GM19397 (cell line): ENCODE results near the gene SUGT1.
"Not testable (repeated sequence)": the region's sequence is repeated elsewhere in the genome, so short reads cannot be mapped to it uniquely, and the experiment has no call there.

Experiments
- ATAC-seq: cut with Tn5 transposase; IDR thresholded peaks from one replicate; pipeline ENCODE4 v1.9.1; 2021; ENCODE audit warnings: mild to moderate bottlenecking, moderate library complexity; ENCODE audit not compliant: unreplicated experiment

The SUGT1 gene

DNA sequence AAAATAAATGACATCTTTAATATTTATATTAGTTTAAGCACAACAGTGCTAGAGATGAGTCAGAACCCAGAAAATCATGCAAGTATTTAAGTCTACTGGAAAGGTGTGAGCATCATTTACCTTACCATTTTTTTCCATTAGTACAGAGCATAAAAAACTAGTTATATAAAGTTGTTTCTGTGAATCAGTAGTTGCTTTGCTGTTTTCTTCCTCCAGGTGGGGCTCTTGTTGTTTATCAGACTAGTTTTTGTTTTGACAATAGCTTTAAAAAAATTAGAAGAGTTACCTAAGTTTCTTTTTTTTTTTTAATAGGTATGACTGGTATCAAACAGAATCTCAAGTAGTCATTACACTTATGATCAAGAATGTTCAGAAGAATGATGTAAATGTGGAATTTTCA is 12.7 kb downstream of the SUGT1 start:
- ATAC-seq: no peak

DNA sequence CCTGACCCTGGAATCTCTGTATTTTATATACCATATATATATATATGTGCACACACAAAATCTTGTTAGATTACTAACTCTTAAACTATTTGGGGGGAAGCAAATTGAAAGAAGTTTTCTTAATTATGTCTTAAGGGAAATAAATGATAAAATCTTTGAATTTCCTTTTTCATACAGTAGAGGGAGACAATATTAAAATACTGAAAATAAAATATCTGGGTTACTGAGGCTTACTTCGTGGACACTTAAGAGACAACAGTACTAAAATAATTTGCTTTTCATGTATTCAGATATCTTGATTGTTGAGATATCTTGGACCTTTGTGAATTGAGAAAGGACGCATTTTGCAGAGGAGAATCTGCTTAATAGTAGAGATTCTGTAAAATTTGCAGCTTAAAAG is 17.0 kb downstream of the SUGT1 start:
- no peak for ATAC-seq

DNA sequence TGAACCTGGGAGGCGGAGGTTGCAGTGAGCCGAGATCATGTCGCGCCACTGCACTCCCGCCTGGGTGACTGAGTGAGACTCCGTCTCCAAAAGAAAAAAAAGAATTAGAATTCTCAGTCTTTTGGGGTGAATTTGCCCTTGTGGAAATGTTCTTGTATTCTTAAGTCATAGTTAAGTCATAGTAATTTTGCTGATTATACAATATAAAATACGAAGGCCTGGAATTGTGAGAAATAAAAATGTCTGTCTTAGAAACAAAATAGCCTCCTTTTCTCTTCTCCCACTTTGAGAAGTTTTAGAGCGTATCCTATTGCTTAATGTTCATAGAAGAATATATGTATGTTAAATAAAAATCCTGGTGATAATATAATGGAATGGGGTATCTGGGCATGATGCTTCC is 18.1 kb downstream of the SUGT1 start:
- no peak for ATAC-seq

DNA sequence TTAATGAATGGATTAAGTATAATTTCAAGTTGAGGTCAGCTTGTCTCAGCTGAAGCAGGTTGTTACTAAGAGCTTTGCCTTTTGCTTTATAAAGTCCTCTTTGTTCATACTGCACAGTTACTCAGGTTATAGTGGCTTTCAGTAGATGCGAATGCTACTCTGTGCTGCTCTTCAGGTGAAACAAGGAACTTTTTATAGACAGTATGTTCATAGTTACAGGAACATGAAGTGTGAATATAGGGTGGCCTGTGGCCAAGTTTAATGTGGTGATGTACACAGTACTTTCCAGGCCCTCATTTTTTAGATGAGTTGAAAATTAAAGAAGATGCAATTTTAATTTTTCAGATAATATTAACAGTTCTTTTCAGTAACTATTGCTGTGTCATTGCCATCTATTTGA is 20.8 kb downstream of the SUGT1 start:
- no peak for ATAC-seq

DNA sequence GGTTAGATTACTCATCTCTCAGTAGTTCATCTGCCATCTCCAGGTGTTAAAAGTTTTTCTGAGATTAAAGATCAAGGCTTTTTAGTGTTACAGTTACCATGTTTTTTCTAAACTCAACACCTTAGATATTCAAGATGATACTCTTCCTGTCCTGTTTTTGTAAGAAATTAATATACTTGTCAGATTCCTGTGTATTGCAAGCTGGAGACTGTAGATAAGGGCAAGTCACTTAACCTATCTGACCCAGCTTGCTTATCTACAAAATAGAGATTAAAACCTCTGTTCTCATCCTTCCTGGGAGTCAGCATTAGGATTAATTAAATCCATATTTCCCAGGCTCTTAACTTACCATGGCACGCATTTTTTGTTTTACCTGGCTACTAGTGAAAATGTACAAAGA is 25.2 kb downstream of the SUGT1 start:
- no peak for ATAC-seq

DNA sequence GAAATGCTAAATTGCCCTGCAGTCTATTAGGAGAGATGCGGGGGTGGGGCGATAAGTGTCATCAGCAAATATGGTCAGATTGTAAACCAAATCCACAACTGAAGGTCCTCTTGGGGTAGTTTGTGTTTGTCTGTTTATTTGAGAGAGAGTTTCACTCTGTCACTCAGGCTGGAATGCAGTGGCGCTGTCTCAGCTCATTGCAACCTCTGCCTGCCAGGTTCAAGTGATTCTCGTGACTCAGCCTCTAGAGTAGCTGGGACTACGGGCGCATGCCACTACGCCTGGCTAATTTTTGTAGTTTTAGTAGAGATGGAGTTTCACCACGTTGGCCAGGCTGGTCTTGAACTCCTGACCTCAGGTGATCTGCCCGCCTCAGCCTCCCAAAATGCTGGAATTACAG is 33.2 kb downstream of the SUGT1 start:
- not testable (repeated sequence) for ATAC-seq

DNA sequence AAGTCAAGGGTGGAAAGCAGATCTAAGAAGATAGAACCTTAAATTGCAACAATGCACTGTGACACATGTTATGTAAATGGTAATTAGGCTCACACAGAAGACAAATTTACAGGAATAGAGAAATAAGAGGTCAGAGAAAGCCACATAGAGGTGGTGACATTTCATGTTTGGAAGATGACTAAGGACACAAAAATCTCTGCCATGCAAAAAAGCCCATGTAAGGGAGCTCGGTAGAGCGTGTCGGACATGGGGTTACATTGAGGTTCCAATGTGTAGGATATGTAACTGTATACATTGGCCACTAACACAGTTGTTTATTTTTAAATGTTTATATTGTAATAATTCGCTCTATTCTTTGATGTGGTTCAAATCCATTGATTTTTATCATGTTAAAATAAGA is 33.7 kb downstream of the SUGT1 start:
- ATAC-seq: no peak

DNA sequence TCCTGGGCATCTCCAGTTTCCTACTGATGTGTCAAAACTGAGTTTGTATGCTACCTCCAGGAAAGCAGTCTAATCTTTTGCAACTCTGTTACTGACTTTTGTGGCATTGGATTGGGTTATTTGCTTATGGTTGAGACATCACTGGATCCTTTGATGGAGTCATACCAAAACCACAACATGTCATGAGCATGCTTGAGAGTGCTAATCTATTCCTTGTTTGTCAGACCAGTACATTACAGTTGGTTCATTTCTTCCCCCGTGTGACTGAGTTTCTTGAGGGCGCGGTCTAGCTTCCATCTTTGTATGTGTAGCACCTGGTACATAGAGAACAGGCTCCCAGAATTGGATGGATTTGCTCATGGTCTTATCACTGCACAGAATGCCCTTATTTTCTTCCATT is 43.2 kb downstream of the SUGT1 start:
- ATAC-seq: no peak

DNA sequence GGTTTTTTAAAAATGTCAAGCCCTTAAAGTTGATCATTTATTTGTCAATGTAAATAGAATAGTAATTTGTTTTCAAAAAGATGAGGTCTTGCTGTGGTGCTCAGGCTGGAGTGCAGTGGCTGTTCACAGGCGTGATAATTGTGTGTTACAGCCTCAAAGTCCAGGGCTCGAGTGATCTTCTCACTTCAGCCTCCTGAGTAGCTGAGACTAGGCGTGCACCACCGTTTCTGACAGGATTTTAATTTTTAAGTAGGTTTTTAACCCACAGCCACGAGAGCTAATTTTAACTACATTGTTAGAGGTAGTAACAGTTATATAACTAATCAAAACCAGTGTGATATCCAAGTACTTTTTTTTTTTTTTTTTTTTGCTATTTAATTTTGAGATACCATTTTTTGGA is 43.9 kb downstream of the SUGT1 start:
- ATAC-seq: no peak

DNA sequence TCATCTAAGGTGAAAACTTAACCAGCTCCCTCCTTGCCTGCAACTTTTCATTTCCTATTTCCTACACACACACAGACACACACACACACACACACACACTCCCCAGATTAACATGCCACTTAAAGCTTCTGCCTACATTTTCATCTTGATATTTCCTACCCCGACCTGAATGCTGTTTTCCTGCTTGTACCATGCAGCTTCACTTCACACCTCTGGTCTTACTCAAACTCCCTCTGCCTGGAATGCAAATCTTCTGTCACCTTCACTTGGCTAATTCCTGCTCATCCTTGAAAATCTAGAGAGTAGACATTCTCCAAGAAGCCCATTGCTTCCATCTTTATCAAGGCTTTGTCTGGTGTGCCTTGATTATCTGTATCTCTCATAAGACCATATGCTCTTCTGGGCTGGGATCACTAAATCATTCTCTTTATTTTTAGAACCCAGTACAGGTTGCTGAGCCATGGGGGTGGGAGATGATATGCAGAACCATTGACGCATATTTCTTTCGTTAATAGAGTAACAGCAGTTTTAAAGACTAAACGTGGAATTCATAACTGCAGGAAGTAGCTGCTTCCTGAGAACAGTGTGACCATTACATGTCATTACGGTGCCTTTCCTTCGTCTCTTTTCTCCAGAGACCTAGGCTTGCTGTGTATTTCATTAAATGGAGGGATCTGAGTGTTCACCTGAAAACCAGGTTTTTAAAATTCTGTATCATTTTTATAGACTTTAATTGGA is 49.3 kb downstream of the SUGT1 start:
- ATAC-seq: no peak

DNA sequence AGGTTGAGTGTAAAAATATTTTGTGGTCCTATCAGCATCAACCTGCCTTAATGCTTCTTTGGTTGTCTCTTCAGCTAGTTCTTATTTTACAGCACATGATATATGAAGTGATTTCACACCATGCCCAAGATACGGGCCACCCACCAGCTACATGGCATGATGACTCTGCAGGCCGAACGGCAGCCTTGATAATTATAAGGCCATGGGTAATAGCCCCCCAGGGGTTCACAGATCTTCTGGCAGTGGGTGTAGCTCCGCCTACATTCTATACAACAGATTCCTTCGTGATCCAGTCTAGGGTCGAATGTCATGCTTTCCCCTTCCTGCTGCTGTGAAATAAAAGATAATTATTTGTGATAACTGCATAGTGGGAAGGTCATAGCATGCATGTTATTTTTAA is 50.8 kb downstream of the SUGT1 start:
- no peak for ATAC-seq

DNA sequence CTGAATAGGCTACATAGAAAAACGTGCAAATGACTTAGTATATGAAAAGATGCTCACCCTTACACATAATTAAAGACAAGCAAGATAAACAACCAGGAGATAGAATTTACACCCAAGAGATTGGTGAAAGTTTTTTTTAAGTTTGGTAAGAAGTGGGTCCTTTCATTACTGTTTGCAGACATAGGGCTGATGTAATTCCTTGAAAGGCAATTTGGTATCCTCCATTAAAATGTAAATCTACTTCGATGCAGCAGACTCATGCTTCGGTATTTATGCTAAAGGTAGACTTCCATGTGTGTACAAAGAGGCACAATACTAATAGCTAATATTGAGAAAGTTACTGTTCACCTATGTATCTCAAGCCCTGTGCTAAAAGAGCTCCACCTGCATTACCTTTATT is 53.4 kb downstream of the SUGT1 start:
- no peak for ATAC-seq

DNA sequence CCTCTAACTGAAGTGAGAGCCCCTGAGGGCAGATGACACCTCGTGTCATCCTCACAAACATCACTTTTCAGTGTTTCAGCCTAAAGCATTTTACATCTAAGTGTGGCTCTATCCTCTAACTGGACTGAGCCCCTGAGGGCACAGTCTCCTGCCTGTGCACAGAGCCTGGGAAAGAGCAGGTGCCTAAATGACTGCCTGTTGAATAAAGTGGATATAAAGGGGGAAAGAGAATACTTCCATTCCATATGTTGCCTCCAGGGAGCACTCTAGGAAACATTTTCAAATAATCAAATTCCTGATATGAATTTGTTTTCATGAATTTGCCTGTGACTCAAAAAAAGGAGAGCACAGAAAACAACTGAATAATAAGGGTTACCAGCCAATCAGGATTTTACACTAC is 54.7 kb downstream of the SUGT1 start:
- no peak for ATAC-seq

DNA sequence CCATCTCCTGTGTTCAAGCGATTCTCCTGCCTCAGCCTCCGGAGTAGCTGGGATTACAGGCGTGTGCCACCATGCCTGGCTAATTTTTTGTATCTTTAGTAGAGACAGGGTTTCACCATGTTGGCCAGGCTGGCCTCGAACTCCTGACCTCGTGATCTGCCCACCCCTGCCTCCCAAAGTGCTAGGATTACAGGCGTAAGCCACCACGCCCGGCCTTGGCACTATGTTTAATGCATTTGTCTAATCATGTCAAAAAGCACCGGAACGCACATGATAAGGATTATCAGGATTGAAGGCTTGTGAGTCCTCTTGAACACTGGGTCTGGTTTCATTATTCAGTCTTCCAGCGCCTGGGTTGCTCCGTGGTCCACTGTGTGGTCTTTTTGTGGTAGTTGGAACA is 55.6 kb downstream of the SUGT1 start:
- ATAC-seq: not testable (repeated sequence)

DNA sequence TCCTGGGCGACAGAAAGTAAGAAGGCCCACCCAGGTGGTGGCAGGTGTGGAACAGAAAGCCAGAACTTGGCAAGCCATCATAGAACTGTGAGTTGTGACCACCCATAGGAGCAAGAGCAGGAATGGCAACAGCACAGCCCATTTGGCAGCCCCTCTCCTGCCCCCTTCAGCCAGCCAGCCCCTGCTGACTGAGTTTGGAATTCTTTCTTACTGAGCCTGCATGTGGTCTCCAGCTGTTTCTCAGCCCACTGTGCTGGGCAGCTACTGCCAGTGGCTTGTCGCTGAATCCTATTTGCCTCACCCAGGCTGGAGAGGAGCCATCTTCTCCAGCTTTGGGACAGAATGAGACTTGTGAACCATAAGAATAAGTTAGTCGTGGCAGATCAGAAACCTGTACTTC is 58.6 kb downstream of the SUGT1 start:
- no peak for ATAC-seq

DNA sequence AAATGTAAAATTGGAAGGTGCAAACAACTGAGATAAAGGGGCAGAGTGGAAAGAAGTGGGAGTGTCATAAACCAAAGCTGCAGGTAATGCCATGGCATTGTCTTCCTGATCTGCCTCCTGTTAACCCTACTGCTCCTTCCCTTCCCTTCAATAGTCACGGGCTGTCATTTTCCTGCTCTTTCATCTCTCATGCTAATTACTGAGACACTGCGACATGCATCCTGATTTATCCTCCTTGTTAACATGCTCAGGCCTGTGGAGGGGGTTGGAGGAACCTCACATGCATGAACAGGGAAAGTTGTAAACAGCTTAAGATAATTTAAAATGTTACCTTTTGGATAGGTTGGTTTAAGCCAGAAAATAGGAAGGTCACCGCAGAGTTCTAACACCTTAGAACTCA is 59.7 kb downstream of the SUGT1 start:
- ATAC-seq: no peak

DNA sequence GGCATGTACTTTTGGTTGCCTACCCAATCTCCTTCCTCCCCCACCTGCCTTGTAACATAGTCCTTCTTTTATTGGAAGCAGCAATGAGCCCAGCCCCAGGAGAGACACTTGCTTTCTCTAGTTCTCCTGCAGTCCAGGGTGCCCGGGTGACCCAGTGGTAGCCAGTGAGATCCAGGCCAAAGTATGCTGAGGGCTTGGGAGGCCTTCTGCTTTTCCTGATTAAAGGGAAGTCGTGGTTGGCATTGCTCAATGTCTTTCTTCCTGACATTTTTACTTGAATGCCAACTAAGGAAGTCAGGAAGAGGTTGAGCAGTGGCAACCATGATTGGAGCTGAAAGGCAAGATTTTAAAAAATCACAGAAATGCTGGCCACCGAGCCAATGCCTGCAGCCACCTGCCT is 61.3 kb downstream of the SUGT1 start:
- no peak for ATAC-seq

DNA sequence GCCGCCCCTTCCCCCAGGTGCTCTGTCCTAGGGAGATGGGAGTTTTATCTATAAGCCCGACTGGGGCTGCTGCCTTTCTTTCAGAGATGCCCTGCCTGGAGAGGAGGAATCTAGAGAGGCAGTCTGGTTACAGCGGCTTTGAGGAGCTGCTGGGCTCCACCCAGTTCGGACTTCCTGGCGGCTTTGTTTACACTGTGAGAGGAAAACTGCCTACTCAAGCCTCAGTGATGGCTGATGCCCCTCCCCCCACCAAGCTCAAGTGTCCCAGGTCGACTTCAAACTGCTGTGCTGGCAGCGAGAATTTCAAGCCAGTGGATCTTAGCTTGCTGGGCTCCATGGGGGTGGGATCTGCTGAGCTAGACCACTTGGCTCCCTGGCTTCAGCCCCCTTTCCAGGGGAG is 68.3 kb downstream of the SUGT1 start:
- ATAC-seq: not testable (repeated sequence)

DNA sequence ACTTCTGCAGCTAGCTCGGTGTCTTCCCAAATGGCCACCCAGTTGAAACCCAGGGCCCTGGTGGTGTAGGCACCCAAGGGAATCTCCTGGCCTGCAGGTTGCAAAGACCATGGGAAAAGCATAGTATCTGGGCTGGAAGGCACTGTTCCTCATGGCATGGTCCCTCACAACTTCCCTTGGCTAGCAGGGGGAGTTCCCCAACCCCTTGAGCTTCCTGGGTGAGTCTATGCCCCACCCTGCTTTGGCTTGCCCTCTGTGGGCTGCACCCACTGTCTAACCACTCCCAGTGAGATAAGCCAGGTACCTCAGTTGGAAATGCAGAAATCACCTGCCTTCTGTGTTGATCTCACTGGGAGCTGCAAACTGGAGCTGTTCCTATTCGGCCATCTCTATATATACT is 68.7 kb downstream of the SUGT1 start:
- not testable (repeated sequence) for ATAC-seq

DNA sequence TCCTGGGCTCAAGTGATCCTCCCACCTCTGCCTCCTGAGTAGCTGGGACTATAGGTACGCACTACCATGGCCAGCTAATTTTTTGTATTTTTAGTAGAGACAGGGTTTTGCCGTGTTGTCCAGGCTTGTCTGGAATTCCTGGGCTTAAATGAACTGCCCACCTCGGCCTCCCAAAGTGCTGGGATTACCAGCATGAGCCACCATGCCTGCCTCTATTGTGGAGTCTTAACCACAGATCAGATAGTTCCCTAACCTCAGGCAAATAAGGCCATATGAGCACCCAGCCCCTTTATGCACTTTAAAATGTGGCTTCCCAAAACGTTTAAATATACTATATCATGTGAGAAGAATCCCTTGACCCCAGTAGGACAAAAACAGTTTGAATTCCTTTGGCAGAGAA is 70.5 kb downstream of the SUGT1 start:
- ATAC-seq: no peak

DNA sequence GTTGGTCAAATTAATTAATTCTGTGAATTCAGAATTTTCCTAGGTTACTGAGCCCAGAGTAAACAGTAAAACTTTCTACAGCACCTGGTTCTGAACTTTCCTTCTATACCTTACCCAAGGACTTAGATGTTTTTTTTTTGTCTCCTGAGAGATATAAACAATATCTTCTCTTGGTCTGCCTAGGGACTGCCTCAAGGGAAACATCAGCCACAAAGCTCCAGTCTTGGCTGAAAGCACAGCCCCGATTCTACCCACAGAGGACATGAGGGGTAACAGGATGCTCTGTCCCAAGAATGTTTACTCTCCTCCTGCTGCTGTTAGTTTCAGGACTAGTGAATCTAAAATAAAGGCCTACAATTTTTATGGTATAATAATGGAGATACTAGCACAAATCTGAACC is 72.7 kb downstream of the SUGT1 start:
- no peak for ATAC-seq

DNA sequence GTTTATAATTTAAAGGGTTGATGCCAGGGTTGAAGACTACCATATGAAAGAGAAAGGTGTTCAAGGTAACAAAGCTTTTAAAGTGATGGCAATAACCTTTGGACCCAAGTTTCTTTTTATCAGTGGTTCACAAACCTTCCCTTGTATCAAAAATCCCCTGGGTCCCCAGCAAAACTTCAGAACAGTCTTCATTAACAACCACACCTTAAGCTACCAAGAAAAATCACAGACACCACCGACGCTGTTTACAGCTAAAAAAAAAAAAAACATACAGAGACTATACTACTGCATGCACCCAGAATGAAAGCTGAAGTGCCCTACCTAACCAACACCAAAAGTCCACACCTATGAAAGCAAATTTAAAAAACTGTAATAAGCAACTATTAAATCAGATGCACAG is 73.6 kb downstream of the SUGT1 start:
- no peak for ATAC-seq

DNA sequence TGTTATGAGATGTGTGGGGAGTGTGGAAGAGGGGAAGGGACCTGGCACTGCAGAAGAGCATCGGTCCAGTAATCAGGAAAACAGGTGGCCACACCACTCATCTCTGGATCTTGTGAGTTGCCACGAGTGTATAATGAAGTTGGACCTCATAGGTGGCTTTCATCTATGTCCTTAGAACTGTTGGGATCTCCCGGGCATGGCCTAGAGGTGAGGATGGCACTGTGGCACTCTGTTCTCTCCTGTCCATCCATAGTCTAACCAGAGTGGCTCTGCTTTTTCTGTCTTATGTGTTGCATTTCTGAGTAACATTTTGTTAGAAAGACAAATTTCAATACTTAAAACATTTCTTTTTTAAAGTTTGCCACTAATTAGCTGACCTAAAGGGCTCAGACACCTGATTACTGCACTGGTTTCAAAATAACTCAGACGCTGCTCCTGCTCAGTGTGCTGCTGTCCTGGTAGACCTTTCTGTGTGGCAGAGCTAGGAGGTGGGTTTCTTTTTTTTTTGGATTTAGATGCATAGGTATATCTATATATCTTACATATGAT is 81.5 kb downstream of the SUGT1 start:
- ATAC-seq: no peak
